SK-N-SH treated with all-trans-retinoic acid at 6 μM for 48 hours (cell line): ENCODE data around the gene TAGLN2.

Experiments
- ATAC-seq: fragments of 200-7000 bp; cut with Tn5 transposase; 3 replicates; pipeline ENCODE4 v1.9.1; 2020; ENCODE audit warnings: mild to moderate bottlenecking, moderate library complexity
- ARNTL ChIP-seq: fragments of 450-650 bp; formaldehyde crosslinking; IDR thresholded peaks from 2 replicates; pipeline ENCODE4 v1.5.0; 2020; ENCODE audit warnings: low read depth, mild to moderate bottlenecking, moderate library complexity, borderline replicate concordance
- CSRNP3 ChIP-seq: fragments of 250-450 bp; sonication (Bioruptor Pico); IDR thresholded peaks from 2 replicates; pipeline ENCODE4 v1.5.1; 2021; ENCODE audit warnings: mild to moderate bottlenecking, moderate library complexity
- ESRRG ChIP-seq: fragments of 250-450 bp; sonication (Bioruptor Pico); IDR thresholded peaks from 2 replicates; pipeline ENCODE4 v1.6.1; 2021; ENCODE audit warnings: mild to moderate bottlenecking
- GLIS3 ChIP-seq: fragments of 250-450 bp; sonication (Bioruptor Pico); IDR thresholded peaks from 2 replicates; pipeline ENCODE4 v1.5.0; 2020; ENCODE audit warnings: mild to moderate bottlenecking, moderate library complexity
- ISL1 ChIP-seq: fragments of 250-450 bp; sonication (Bioruptor Pico); IDR thresholded peaks from 2 replicates; pipeline ENCODE4 v2.1.2; 2022; ENCODE audit warnings: mild to moderate bottlenecking, moderate library complexity
- OSR1 ChIP-seq: fragments of 250-450 bp; sonication (Bioruptor Pico); IDR thresholded peaks from 2 replicates; pipeline ENCODE4 v1.8.0; 2022; ENCODE audit warnings: moderate library complexity, mild to moderate bottlenecking, inconsistent platforms
- PATZ1 ChIP-seq: fragments of 250-450 bp; sonication (Bioruptor Pico); IDR thresholded peaks from 2 replicates; pipeline ENCODE4 v1.8.0; 2020; ENCODE audit warnings: mild to moderate bottlenecking, moderate library complexity, borderline replicate concordance
- PPARA ChIP-seq: fragments of 250-450 bp; sonication (Bioruptor Pico); IDR thresholded peaks from 2 replicates; pipeline ENCODE4 v1.5.0; 2020; ENCODE audit warnings: mild to moderate bottlenecking, borderline replicate concordance
- RARB ChIP-seq: fragments of 250-450 bp; sonication (Bioruptor Pico); IDR thresholded peaks from 2 replicates; pipeline ENCODE4 v1.8.0; 2021; ENCODE audit warnings: mild to moderate bottlenecking, moderate library complexity
- SNAI2 ChIP-seq: fragments of 250-450 bp; sonication (Bioruptor Pico); IDR thresholded peaks from 2 replicates; pipeline ENCODE4 v1.5.0; 2020; ENCODE audit warnings: mild to moderate bottlenecking, moderate library complexity
- TOX ChIP-seq: fragments of 250-450 bp; sonication (Bioruptor Pico); IDR thresholded peaks from 2 replicates; pipeline ENCODE4 v1.8.0; 2021; ENCODE audit warnings: mild to moderate bottlenecking, moderate library complexity, borderline replicate concordance
- ZFP3 ChIP-seq: fragments of 250-450 bp; sonication (Bioruptor Pico); IDR thresholded peaks from 2 replicates; pipeline ENCODE4 v1.5.0; 2020; ENCODE audit warnings: mild to moderate bottlenecking, moderate library complexity
- ZFP30 ChIP-seq: fragments of 450-650 bp; formaldehyde crosslinking; IDR thresholded peaks from 2 replicates; pipeline ENCODE4 v1.5.0; 2022; ENCODE audit warnings: mild to moderate bottlenecking, moderate library complexity
- ZNF565 ChIP-seq: fragments of 450-650 bp; formaldehyde crosslinking; conservative IDR thresholded peaks from 2 replicates; pipeline ENCODE4 v1.5.0; 2020; ENCODE audit warnings: low read depth, mild to moderate bottlenecking, moderate library complexity
- ZNF8 ChIP-seq: fragments of 450-650 bp; formaldehyde crosslinking; IDR thresholded peaks from 2 replicates; pipeline ENCODE4 v1.5.0; 2020; ENCODE audit warnings: mild to moderate bottlenecking, moderate library complexity
- TF ChIP-seq, protein P1 (sequence below): fragments of 250-450 bp; sonication (Bioruptor Pico); IDR thresholded peaks from 2 replicates; pipeline ENCODE4 v1.8.0; 2021; ENCODE audit warnings: low read depth, mild to moderate bottlenecking, moderate library complexity, borderline replicate concordance
- TF ChIP-seq, protein P2 (sequence below): fragments of 250-450 bp; sonication (Bioruptor Pico); IDR thresholded peaks from 2 replicates; pipeline ENCODE4 v1.5.1; 2020; ENCODE audit warnings: low read depth, mild to moderate bottlenecking, moderate library complexity
- TF ChIP-seq, protein P3 (sequence below): fragments of 250-450 bp; sonication (Bioruptor Pico); IDR thresholded peaks from 2 replicates; pipeline ENCODE4 v1.5.0; 2020; ENCODE audit warnings: mild to moderate bottlenecking, moderate library complexity

The TAGLN2 gene

GRCh38 chr1:159897962-159898361 lies 27.3 kb downstream of the TAGLN2 start (continued):
- TF ChIP-seq PATZ1 (CRISPR knock-in tag) (no peak), ISL1 (no peak), TOX (CRISPR knock-in tag) (no peak)
- TF ChIP-seq, all 23 proteins: peak for 0

DNA sequence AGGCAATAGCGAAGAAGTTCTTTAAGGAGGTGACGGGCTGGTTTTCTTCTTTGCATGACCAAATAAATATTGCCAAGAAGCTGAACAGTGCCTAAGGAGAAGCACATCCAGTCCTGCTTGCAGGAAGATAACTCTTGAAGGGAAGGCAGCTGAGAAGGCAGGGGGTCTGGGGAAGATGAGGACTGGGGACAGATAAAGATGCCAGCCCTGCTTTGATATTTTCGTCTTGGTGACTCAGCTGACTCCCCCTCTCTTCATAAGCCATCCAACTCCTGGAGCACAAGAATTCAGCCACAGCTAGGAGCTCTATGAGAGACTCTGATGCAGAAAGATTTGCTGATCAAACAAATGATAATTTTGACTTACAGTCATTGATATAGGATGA lies 28.8 kb downstream of the TAGLN2 start:
- no peak for TF ChIP-seq ZNF8 (CRISPR knock-in tag)
- no peak for TF ChIP-seq ARNTL (CRISPR knock-in tag)
- no peak for TF ChIP-seq ISL1
- TF ChIP-seq CSRNP3 (CRISPR knock-in tag): no peak
- TF ChIP-seq GLIS3 (CRISPR knock-in tag): no peak
- no peak for TF ChIP-seq RARB (CRISPR knock-in tag)
- TF ChIP-seq PPARA: no peak
- no peak for TF ChIP-seq ZFP30 (CRISPR knock-in tag)
- TF ChIP-seq ZNF565 (CRISPR knock-in tag): no peak
- ATAC-seq: no peak

DNA sequence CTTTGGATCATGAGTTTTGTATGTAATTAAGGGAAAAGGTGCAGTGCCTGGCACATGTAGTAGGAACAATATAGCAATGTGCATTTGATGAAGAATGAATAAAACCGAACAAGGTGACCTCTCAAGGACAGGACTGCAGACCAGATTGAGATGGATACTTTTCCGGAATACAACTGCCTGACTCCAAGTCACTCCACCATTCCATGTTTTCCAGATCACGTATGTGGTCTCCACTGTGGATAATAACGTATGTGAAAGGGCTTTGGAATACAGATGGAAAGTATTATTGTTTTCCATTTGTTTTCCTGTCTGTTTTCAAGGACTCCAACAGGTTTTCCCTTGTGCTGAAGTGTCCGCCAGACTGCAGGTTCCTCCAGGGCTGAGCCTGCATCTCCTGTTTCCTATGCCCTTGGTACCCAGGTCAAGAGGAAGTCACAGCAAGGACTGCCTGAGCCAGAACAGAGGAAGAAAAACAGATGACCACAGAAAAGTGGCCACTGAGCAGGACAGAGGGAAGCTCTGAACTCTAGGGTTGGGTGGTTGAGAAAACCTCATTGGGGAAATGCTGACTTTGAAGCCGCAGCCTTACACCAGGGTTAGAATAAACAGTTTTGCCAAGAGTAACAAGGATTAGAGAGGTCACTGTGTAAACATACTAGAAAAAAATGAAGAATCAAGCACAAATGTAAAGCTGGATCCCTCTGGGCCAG lies 29.3 kb downstream of the TAGLN2 start:
- TF ChIP-seq PATZ1 (CRISPR knock-in tag) (no peak), ZFP3 (no peak), ZNF565 (CRISPR knock-in tag) (no peak), OSR1 (CRISPR knock-in tag) (no peak), ESRRG (CRISPR knock-in tag) (no peak), GLIS3 (CRISPR knock-in tag) (no peak), ZFP30 (CRISPR knock-in tag) (no peak), TOX (CRISPR knock-in tag) (no peak), RARB (CRISPR knock-in tag) (no peak), SNAI2 (CRISPR knock-in tag) (no peak), ZNF8 (CRISPR knock-in tag) (no peak)
- TF ChIP-seq, protein P1, sequence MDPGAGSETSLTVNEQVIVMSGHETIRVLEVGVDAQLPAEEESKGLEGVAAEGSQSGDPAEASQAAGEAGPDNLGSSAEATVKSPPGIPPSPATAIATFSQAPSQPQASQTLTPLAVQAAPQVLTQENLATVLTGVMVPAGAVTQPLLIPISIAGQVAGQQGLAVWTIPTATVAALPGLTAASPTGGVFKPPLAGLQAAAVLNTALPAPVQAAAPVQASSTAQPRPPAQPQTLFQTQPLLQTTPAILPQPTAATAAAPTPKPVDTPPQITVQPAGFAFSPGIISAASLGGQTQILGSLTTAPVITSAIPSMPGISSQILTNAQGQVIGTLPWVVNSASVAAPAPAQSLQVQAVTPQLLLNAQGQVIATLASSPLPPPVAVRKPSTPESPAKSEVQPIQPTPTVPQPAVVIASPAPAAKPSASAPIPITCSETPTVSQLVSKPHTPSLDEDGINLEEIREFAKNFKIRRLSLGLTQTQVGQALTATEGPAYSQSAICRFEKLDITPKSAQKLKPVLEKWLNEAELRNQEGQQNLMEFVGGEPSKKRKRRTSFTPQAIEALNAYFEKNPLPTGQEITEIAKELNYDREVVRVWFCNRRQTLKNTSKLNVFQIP: no peak
- TF ChIP-seq, protein P2, sequence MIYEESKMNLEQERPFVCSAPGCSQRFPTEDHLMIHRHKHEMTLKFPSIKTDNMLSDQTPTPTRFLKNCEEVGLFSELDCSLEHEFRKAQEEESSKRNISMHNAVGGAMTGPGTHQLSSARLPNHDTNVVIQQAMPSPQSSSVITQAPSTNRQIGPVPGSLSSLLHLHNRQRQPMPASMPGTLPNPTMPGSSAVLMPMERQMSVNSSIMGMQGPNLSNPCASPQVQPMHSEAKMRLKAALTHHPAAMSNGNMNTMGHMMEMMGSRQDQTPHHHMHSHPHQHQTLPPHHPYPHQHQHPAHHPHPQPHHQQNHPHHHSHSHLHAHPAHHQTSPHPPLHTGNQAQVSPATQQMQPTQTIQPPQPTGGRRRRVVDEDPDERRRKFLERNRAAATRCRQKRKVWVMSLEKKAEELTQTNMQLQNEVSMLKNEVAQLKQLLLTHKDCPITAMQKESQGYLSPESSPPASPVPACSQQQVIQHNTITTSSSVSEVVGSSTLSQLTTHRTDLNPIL (CRISPR knock-in tag): no peak
- TF ChIP-seq, protein P3, sequence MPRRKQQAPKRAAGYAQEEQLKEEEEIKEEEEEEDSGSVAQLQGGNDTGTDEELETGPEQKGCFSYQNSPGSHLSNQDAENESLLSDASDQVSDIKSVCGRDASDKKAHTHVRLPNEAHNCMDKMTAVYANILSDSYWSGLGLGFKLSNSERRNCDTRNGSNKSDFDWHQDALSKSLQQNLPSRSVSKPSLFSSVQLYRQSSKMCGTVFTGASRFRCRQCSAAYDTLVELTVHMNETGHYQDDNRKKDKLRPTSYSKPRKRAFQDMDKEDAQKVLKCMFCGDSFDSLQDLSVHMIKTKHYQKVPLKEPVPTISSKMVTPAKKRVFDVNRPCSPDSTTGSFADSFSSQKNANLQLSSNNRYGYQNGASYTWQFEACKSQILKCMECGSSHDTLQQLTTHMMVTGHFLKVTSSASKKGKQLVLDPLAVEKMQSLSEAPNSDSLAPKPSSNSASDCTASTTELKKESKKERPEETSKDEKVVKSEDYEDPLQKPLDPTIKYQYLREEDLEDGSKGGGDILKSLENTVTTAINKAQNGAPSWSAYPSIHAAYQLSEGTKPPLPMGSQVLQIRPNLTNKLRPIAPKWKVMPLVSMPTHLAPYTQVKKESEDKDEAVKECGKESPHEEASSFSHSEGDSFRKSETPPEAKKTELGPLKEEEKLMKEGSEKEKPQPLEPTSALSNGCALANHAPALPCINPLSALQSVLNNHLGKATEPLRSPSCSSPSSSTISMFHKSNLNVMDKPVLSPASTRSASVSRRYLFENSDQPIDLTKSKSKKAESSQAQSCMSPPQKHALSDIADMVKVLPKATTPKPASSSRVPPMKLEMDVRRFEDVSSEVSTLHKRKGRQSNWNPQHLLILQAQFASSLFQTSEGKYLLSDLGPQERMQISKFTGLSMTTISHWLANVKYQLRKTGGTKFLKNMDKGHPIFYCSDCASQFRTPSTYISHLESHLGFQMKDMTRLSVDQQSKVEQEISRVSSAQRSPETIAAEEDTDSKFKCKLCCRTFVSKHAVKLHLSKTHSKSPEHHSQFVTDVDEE (CRISPR knock-in tag): no peak
- ATAC-seq: no peak
